ENCODE measurements around the gene CFAP61. TPM values are rescaled to one million over a fixed set of nuclear protein-coding genes. Genes with fewer than 3 reads are reported as not detected.

CFAP61 gene
- total and polyA plus RNA-seq, 2 experiments from 2014 or later = 0.21 TPM; not detected in 1

DNA sequence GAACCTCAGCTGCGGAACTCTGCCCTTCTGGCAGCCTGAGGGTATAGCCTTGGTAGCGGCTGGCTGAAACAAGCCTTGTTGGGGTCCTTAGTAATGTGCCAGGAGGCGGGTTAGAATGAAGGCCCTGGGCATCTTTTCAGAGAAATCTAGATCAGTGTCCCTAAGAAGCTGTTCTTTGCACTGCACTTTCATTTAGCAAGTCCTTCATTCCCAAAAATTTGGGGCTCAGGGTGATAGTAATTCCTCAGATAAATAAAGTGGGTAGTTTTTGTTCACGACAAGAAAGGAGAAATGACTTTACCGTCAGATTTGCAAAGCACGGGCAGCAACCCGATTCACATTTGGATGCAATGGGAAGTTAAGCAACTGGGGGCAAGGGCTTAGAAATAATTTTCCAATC is 318.8 kb downstream of the CFAP61 start:
- Histone ChIP-seq H3K27ac (ENCODE audit: low read depth) (peak overlapping the region; percentile 68), H4K20me1 (replicated peaks; ENCODE audit: insufficient read depth) (no peaks in the 10 kb centered on the region), H3K9me2 (ENCODE audit: insufficient read depth) (peaks cover 12% of the 10 kb centered on the region), H2AFZ (no peak overlapping the region), H3K4me3 (peak overlapping the region; percentile 67), H3K27me3 (ENCODE audit: insufficient read depth) (peaks cover 77% of the 10 kb centered on the region), H3F3A (replicated peaks; ENCODE audit: low read depth) (peaks cover 6% of the 10 kb centered on the region; the same call in 1 of the 2 replicates), H3K36me3 (ENCODE audit: insufficient read depth) (no peaks in the 10 kb centered on the region), H3K4me2 (peak overlapping the region; percentile 63), H3K4me1 (ENCODE audit: insufficient read depth) (peaks cover 45% of the 10 kb centered on the region), H3K79me2 (replicated peaks; ENCODE audit: insufficient read depth) (no peaks in the 10 kb centered on the region)
- H3K4me1 Mint-ChIP-seq = peaks cover 39% of the 10 kb centered on the region
- peaks cover 75% of the 10 kb centered on the region for H3K27me3 Mint-ChIP-seq (ENCODE audit: insufficient read depth, low read depth, poor library complexity)
- peak; percentile 28 for TF ChIP-seq EZH2 (IDR thresholded peaks at IDR 0.05; ENCODE audit: low read depth, unreplicated experiment)
- no peak for TF ChIP-seq POLR2AphosphoS5 (IDR thresholded peaks at IDR 0.05; ENCODE audit: low read depth)
- H3K27ac Mint-ChIP-seq = no peak overlapping the region
- peak; percentile 46 for DNase-seq (ENCODE audit: low spot score)
- H3K9me3 Mint-ChIP-seq = peaks cover 2% of the 10 kb centered on the region; the same call in 1 of the 3 replicates
- ATAC-seq = 0 out of 3 replicates have a peak, but pooled peaks have one; percentile 2
- peak overlapping the region; percentile 51 for H3K4me3 Mint-ChIP-seq
- H3K36me3 Mint-ChIP-seq (ENCODE audit: low read depth) = no peaks in the 10 kb centered on the region; the same call in 2 of the 3 replicates

DNA sequence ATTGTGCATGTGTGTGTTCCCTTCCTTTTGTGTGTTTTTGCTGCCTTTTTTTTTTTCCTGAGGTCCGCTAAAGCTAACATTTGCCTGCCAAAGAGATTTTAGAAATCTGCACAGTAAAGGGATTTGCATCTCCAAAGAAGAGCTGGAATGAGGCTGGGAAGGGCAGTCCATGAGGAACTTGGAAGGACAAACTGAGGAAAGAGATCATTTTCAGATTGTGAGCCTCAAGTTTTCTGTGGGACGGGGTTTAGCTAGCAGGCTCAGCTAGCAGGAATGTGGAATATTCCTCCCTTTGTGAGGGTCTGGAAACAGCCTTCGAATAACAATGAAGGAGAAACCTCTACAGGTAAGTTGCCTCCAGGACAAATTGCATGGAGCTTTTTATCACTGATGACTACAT is 319.3 kb downstream of the CFAP61 start:
- TF ChIP-seq POLR2AphosphoS5 (IDR thresholded peaks at IDR 0.05; ENCODE audit: low read depth) (no peak), ZNF331 (CRISPR knock-in tag; IDR thresholded peaks at IDR 0.05; ENCODE audit: low read depth) (no peak)
- TF ChIP-seq, protein P1, sequence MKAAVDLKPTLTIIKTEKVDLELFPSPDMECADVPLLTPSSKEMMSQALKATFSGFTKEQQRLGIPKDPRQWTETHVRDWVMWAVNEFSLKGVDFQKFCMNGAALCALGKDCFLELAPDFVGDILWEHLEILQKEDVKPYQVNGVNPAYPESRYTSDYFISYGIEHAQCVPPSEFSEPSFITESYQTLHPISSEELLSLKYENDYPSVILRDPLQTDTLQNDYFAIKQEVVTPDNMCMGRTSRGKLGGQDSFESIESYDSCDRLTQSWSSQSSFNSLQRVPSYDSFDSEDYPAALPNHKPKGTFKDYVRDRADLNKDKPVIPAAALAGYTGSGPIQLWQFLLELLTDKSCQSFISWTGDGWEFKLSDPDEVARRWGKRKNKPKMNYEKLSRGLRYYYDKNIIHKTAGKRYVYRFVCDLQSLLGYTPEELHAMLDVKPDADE (IDR thresholded peaks at IDR 0.05) = no peak
- TF ChIP-seq, protein P2, sequence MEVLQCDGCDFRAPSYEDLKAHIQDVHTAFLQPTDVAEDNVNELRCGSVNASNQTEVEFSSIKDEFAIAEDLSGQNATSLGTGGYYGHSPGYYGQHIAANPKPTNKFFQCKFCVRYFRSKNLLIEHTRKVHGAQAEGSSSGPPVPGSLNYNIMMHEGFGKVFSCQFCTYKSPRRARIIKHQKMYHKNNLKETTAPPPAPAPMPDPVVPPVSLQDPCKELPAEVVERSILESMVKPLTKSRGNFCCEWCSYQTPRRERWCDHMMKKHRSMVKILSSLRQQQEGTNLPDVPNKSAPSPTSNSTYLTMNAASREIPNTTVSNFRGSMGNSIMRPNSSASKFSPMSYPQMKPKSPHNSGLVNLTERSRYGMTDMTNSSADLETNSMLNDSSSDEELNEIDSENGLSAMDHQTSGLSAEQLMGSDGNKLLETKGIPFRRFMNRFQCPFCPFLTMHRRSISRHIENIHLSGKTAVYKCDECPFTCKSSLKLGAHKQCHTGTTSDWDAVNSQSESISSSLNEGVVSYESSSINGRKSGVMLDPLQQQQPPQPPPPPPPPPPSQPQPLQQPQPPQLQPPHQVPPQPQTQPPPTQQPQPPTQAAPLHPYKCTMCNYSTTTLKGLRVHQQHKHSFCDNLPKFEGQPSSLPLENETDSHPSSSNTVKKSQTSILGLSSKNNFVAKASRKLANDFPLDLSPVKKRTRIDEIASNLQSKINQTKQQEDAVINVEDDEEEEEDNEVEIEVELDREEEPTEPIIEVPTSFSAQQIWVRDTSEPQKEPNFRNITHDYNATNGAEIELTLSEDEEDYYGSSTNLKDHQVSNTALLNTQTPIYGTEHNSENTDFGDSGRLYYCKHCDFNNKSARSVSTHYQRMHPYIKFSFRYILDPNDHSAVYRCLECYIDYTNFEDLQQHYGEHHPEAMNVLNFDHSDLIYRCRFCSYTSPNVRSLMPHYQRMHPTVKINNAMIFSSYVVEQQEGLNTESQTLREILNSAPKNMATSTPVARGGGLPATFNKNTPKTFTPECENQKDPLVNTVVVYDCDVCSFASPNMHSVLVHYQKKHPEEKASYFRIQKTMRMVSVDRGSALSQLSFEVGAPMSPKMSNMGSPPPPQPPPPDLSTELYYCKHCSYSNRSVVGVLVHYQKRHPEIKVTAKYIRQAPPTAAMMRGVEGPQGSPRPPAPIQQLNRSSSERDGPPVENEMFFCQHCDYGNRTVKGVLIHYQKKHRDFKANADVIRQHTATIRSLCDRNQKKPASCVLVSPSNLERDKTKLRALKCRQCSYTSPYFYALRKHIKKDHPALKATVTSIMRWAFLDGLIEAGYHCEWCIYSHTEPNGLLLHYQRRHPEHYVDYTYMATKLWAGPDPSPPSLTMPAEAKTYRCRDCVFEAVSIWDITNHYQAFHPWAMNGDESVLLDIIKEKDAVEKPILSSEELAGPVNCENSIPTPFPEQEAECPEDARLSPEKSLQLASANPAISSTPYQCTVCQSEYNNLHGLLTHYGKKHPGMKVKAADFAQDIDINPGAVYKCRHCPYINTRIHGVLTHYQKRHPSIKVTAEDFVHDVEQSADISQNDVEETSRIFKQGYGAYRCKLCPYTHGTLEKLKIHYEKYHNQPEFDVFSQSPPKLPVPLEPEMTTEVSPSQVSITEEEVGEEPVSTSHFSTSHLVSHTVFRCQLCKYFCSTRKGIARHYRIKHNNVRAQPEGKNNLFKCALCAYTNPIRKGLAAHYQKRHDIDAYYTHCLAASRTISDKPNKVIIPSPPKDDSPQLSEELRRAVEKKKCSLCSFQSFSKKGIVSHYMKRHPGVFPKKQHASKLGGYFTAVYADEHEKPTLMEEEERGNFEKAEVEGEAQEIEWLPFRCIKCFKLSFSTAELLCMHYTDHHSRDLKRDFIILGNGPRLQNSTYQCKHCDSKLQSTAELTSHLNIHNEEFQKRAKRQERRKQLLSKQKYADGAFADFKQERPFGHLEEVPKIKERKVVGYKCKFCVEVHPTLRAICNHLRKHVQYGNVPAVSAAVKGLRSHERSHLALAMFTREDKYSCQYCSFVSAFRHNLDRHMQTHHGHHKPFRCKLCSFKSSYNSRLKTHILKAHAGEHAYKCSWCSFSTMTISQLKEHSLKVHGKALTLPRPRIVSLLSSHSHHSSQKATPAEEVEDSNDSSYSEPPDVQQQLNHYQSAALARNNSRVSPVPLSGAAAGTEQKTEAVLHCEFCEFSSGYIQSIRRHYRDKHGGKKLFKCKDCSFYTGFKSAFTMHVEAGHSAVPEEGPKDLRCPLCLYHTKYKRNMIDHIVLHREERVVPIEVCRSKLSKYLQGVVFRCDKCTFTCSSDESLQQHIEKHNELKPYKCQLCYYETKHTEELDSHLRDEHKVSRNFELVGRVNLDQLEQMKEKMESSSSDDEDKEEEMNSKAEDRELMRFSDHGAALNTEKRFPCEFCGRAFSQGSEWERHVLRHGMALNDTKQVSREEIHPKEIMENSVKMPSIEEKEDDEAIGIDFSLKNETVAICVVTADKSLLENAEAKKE (CRISPR knock-in tag; IDR thresholded peaks at IDR 0.05) = peak; percentile 40; the same call in 1 of the 2 replicates
- TF ChIP-seq, protein P3, sequence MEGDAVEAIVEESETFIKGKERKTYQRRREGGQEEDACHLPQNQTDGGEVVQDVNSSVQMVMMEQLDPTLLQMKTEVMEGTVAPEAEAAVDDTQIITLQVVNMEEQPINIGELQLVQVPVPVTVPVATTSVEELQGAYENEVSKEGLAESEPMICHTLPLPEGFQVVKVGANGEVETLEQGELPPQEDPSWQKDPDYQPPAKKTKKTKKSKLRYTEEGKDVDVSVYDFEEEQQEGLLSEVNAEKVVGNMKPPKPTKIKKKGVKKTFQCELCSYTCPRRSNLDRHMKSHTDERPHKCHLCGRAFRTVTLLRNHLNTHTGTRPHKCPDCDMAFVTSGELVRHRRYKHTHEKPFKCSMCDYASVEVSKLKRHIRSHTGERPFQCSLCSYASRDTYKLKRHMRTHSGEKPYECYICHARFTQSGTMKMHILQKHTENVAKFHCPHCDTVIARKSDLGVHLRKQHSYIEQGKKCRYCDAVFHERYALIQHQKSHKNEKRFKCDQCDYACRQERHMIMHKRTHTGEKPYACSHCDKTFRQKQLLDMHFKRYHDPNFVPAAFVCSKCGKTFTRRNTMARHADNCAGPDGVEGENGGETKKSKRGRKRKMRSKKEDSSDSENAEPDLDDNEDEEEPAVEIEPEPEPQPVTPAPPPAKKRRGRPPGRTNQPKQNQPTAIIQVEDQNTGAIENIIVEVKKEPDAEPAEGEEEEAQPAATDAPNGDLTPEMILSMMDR (conservative IDR thresholded peaks at IDR 0.05; ENCODE audit: low read depth in 2 of 2) = no peak
- ATAC-seq (peak; percentile 14), DNase-seq (ENCODE audit: low spot score) (peak; percentile 85)
- H2AFZ ChIP-seq = no peak overlapping the region
- H4K20me1 ChIP-seq (replicated peaks; ENCODE audit: insufficient read depth) = no peaks in the 10 kb centered on the region
- H3K27me3 ChIP-seq (ENCODE audit: insufficient read depth) = peaks cover 72% of the 10 kb centered on the region
- peaks cover 36% of the 10 kb centered on the region for H3K4me1 Mint-ChIP-seq
- H3K36me3 ChIP-seq (ENCODE audit: insufficient read depth) = no peaks in the 10 kb centered on the region
- H3K27me3 Mint-ChIP-seq (ENCODE audit: insufficient read depth, low read depth, poor library complexity) = peaks cover 69% of the 10 kb centered on the region
- H3F3A ChIP-seq (replicated peaks; ENCODE audit: low read depth) = peaks cover 6% of the 10 kb centered on the region; the same call in 1 of the 2 replicates
- H3K9me2 ChIP-seq (ENCODE audit: insufficient read depth) = peaks cover 12% of the 10 kb centered on the region
- H3K9me3 Mint-ChIP-seq = peaks cover 2% of the 10 kb centered on the region; the same call in 1 of the 3 replicates
- peak overlapping the region; percentile 51 for H3K4me3 Mint-ChIP-seq
- peaks cover 41% of the 10 kb centered on the region for H3K4me1 ChIP-seq (ENCODE audit: insufficient read depth)
- H3K4me2 ChIP-seq = peak overlapping the region; percentile 63
- peak overlapping the region; percentile 49 for H3K27ac Mint-ChIP-seq
- no peaks in the 10 kb centered on the region for H3K79me2 ChIP-seq (replicated peaks; ENCODE audit: insufficient read depth)
- peak overlapping the region; percentile 67 for H3K4me3 ChIP-seq
- H3K36me3 Mint-ChIP-seq (ENCODE audit: low read depth) = no peaks in the 10 kb centered on the region; the same call in 2 of the 3 replicates
- H3K27ac ChIP-seq (ENCODE audit: low read depth) = peak overlapping the region; percentile 86

Measured in GM23338 (cell line).